Stomach (tissue), 4 donors: Measurements from ENCODE around the gene BPTF.

Source experiments
- CTCF ChIP-seq, 7 experiments: fragments of 450-650 bp in 4 of 7; fragments of 200-600 bp in 3 of 7; sonication (generic) in 3 of 7; IDR thresholded peaks; one replicate each; pipeline ENCODE4 v1.5.1; 2016 to 2019; ENCODE audit warnings: antibody characterized with exemption in 7 of 7, control low read depth in 2 of 7, mild to moderate bottlenecking in 1 of 7
- EP300 ChIP-seq: sonication (generic); formaldehyde crosslinking; IDR thresholded peaks from one replicate; pipeline ENCODE4 v1.6.1; 2017; ENCODE audit warnings: antibody characterized with exemption
- POLR2AphosphoS5 ChIP-seq, 3 donors: sonication (generic); formaldehyde crosslinking; IDR thresholded peaks; one replicate each; pipeline ENCODE4 v1.6.1; 2016; ENCODE audit warnings: antibody characterized with exemption in 3 of 3

- TF ChIP-seq EP300 (no peak), CTCF (IDR thresholded peaks at IDR 0.05) (no peak), POLR2AphosphoS5 (IDR thresholded peaks at IDR 0.05) (no peak)
These were observed 13.2 kb downstream of the BPTF start for GRCh38 chr17:67838538-67838937.
